Heart left ventricle (tissue), 13 donors: ENCODE results near the gene ZSCAN5A.
"Not testable (repeated sequence)": the region's sequence is repeated elsewhere in the genome, so short reads cannot be mapped to it uniquely, and the experiment has no call there.

Experiments used
- POLR2A ChIP-seq, 2 donors: fragments of 450-650 bp; IDR thresholded peaks; one replicate each; pipeline ENCODE4 v1.6.1; 2017; ENCODE audit warnings: antibody characterized with exemption in 2 of 2, mild to moderate bottlenecking in 2 of 2, moderate library complexity in 2 of 2
- TF ChIP-seq, protein P1 (sequence below), 12 donors: fragments of 200-600 bp; sonication (generic) in 4 of 12; IDR thresholded peaks; one replicate each; pipeline versions ENCODE4 v1.5.0 to v1.8.0; 2018 to 2022; ENCODE audit warnings: antibody characterized with exemption in 12 of 12, mild to moderate bottlenecking in 5 of 12
- donor health status: ischemic (EF 13 %, LVEDD 7.1; RV severe dilation, severe dysfunction).
- donor health status: DM: no; HTN: yes; CAD: no.
- donor health status: DM: no; HTN: no; CAD: no.
- donor health status: ischemic (EF 25% LVEDD 6.9; RV normal size, moderate dysfunction).
- donor health status: ischemic (EF 25% LVEDD 5.7; RV mildly dilated, moderate dysfunction).
- donor health status: ischemic (EF 35%, LVEDD 5.7; RV mildly dilated, moderate dysfunction).
- donor health status: nonischemic (EF 11% LVEDD 7.7; RV severe dilation, severe dysfunction).
- donor health status: DM: yes; HTN: yes; CAD: no.
- donor health status: PGD.
- donor health status: ischemic (EF 29% LVEDD 5.4; RV normal size, mild dysfunction).
- donor health status: nonischemic (EF 23%, LVEDD 6.1; RV moderate dilation, normal function).

DNA sequence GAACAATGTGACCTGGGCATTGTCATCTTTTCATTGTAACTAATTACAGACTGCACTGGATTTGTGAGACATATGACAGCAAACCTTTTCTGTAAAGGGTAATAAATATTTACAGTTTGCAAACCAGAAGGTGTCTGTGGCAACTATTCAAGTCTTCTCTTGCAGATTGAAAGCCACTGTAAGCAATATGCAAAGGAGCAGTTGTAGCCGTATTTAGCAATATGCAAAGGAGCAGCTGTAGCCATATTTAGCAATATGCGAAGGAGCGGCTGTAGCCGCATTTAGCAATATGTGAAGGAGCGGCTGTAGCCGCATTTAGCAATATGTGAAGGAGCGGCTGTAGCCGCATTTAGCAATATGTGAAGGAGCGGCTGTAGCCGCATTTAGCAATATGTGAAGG, 24.4 kb upstream of the ZSCAN5A start:
- TF ChIP-seq POLR2A (IDR thresholded peaks at IDR 0.05): not testable (repeated sequence)
- TF ChIP-seq, protein P1, sequence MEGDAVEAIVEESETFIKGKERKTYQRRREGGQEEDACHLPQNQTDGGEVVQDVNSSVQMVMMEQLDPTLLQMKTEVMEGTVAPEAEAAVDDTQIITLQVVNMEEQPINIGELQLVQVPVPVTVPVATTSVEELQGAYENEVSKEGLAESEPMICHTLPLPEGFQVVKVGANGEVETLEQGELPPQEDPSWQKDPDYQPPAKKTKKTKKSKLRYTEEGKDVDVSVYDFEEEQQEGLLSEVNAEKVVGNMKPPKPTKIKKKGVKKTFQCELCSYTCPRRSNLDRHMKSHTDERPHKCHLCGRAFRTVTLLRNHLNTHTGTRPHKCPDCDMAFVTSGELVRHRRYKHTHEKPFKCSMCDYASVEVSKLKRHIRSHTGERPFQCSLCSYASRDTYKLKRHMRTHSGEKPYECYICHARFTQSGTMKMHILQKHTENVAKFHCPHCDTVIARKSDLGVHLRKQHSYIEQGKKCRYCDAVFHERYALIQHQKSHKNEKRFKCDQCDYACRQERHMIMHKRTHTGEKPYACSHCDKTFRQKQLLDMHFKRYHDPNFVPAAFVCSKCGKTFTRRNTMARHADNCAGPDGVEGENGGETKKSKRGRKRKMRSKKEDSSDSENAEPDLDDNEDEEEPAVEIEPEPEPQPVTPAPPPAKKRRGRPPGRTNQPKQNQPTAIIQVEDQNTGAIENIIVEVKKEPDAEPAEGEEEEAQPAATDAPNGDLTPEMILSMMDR (IDR thresholded peaks at IDR 0.05): not testable (repeated sequence)
